Inflammatory macrophage (primary cell): ENCODE results near the gene TPRA1.
A peak's percentile ranks its signal among the peaks of the same experiment; 100 is the strongest.
"Not testable (repeated sequence)": the region's sequence is repeated elsewhere in the genome, so short reads cannot be mapped to it uniquely, and the experiment has no call there.

Experiments used
- DNase-seq, 2 donors: peaks; one replicate each; pipeline ENCODE4 v3.0.0-alpha.2; 2020 to 2022

The TPRA1 gene

GRCh38 chr3:127616836-127617605 lies 26.5 kb upstream of the TPRA1 start:
- DNase-seq = no peak

GRCh38 chr3:127615631-127616305 lies 25.2 kb upstream of the TPRA1 start:
- DNase-seq = no peak

GRCh38 chr3:127614928-127615589 lies 24.5 kb upstream of the TPRA1 start:
- no peak for DNase-seq

GRCh38 chr3:127613406-127613805 lies 22.9 kb upstream of the TPRA1 start:
- no peak for DNase-seq

GRCh38 chr3:127612966-127613365 lies 22.4 kb upstream of the TPRA1 start:
- DNase-seq = no peak

GRCh38 chr3:127611251-127611650 lies 20.7 kb upstream of the TPRA1 start:
- DNase-seq = no peak

GRCh38 chr3:127610105-127610504 lies 19.6 kb upstream of the TPRA1 start:
- no peak for DNase-seq

GRCh38 chr3:127608362-127608718 lies 17.8 kb upstream of the TPRA1 start:
- no peak for DNase-seq

- no peak for DNase-seq
Observed at GRCh38 chr3:127607675-127608361, 17.3 kb upstream of the TPRA1 start.

GRCh38 chr3:127606981-127607595 lies 16.6 kb upstream of the TPRA1 start:
- no peak for DNase-seq

GRCh38 chr3:127606086-127606805 lies 15.7 kb upstream of the TPRA1 start:
- no peak for DNase-seq

- not testable (repeated sequence) for DNase-seq
Observed at GRCh38 chr3:127605547-127605946, 15.0 kb upstream of the TPRA1 start.

GRCh38 chr3:127604546-127605165 lies 14.1 kb upstream of the TPRA1 start:
- DNase-seq = no peak

- DNase-seq = no peak
Observed at GRCh38 chr3:127604035-127604434, 13.5 kb upstream of the TPRA1 start.

- DNase-seq = no peak
Observed at GRCh38 chr3:127600749-127601456, 10.4 kb upstream of the TPRA1 start.

- DNase-seq = no peak
Observed at GRCh38 chr3:127598841-127599570, 8.5 kb upstream of the TPRA1 start.

- no peak for DNase-seq
Observed at GRCh38 chr3:127597020-127597771, 6.7 kb upstream of the TPRA1 start.

- no peak for DNase-seq
Observed at GRCh38 chr3:127595303-127595702, 4.8 kb upstream of the TPRA1 start.

- DNase-seq = no peak
Observed at GRCh38 chr3:127593178-127593577, 2.6 kb upstream of the TPRA1 start.

- DNase-seq = peak in 1 of 2 donors; percentile 43
Observed at GRCh38 chr3:127590282-127590592, 296 bp downstream of the TPRA1 start.
